GM19468 (cell line): Measurements from ENCODE around the gene SSH3.
A peak's percentile ranks its signal among the peaks of the same experiment; 100 is the strongest.

ENCODE experiments used
- ATAC-seq: cut with Tn5 transposase; IDR thresholded peaks from one replicate; pipeline ENCODE4 v1.9.1; 2021; ENCODE audit warnings: mild to moderate bottlenecking, moderate library complexity, moderate number of reproducible peaks; ENCODE audit not compliant: unreplicated experiment; ENCODE audit errors: extremely low read depth

The SSH3 gene

GRCh38 chr11:67344264-67344663 lies 40.9 kb downstream of the SSH3 start:
- ATAC-seq, result no peak

- ATAC-seq, result no peak
Measured at GRCh38 chr11:67345247-67345919, 42.1 kb downstream of the SSH3 start.

- no peak for ATAC-seq
Measured at GRCh38 chr11:67345920-67346819, 42.8 kb downstream of the SSH3 start.

GRCh38 chr11:67347964-67348749 lies 44.8 kb downstream of the SSH3 start:
- no peak for ATAC-seq

- ATAC-seq, result no peak
Measured at GRCh38 chr11:67349036-67349435, 45.7 kb downstream of the SSH3 start.

GRCh38 chr11:67349457-67349856 lies 46.1 kb downstream of the SSH3 start:
- ATAC-seq, result no peak

- ATAC-seq, result no peak
Measured at GRCh38 chr11:67349928-67350465, 46.7 kb downstream of the SSH3 start.

GRCh38 chr11:67351275-67352005 lies 48.1 kb downstream of the SSH3 start:
- no peak for ATAC-seq

GRCh38 chr11:67352546-67353316 lies 49.4 kb downstream of the SSH3 start:
- no peak for ATAC-seq

- ATAC-seq, result peak; percentile 53
Measured at GRCh38 chr11:67353317-67354074, 50.2 kb downstream of the SSH3 start, which contains the start of gene POLD4. Gene POLD4, minus strand, starts transcription at chr11:67353546. Its CDS starts 147 bp downstream, at chr11:67353399.

GRCh38 chr11:67354075-67355022 lies 51.0 kb downstream of the SSH3 start:
- no peak for ATAC-seq

- no peak for ATAC-seq
Measured at GRCh38 chr11:67355023-67355793, 51.9 kb downstream of the SSH3 start.

- no peak for ATAC-seq
Measured at GRCh38 chr11:67355794-67356386, 52.6 kb downstream of the SSH3 start.

- no peak for ATAC-seq
Measured at GRCh38 chr11:67356387-67356863, 53.1 kb downstream of the SSH3 start.

- no peak for ATAC-seq
Measured at GRCh38 chr11:67356864-67357561, 53.7 kb downstream of the SSH3 start.
